IPS-NIHi7 (cell line): ENCODE data around the gene MYO15A.

Source experiments
- DNase-seq: peaks from one replicate; pipeline ENCODE4 v3.0.0; 2012; ENCODE audit warnings: mixed read lengths; ENCODE audit errors: extremely low spot score

Gene MYO15A

DNA sequence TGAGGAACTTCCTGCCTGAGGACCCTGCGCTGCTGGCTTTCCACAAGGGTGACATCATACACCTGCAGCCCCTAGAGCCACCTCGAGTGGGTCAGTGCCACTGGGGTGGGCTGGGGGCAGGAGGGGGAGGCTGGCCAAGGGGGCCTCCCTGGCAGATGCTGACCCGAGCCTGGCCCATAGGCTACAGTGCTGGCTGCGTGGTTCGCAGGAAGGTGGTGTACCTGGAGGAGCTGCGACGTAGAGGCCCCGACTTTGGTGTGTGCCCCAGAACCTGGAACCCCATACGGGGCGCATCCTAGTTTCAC, 48.4 kb downstream of the MYO15A start:
- DNase-seq, result no peak

DNA sequence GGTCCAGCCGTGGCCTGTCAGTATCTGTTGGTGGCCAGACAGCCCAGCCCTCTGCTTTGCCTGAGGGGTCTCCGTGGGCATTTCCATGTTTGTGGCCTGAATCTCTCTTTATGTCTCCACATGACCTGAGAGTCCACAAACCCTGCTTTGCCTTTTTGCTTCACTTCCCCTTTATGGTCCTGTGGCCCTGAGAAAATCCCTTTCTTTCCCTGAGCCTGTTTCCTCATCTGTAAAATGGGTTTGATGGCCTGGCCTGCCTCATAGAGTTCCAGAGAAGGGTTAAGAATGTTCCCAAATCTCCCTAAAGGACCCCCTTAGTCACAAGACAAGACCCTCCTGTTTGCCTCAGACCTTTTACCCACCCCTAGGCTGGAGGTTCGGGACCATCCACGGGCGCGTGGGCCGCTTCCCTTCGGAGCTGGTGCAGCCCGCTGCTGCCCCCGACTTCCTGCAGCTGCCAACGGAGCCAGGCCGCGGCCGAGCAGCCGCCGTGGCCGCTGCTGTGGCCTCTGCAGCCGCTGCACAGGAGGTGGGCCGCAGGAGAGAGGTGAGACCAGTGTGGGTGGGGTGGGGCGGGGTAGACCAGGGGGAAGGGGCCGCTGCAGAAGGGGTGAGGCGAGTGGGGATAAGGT, 48.9 kb downstream of the MYO15A start:
- no peak for DNase-seq

DNA sequence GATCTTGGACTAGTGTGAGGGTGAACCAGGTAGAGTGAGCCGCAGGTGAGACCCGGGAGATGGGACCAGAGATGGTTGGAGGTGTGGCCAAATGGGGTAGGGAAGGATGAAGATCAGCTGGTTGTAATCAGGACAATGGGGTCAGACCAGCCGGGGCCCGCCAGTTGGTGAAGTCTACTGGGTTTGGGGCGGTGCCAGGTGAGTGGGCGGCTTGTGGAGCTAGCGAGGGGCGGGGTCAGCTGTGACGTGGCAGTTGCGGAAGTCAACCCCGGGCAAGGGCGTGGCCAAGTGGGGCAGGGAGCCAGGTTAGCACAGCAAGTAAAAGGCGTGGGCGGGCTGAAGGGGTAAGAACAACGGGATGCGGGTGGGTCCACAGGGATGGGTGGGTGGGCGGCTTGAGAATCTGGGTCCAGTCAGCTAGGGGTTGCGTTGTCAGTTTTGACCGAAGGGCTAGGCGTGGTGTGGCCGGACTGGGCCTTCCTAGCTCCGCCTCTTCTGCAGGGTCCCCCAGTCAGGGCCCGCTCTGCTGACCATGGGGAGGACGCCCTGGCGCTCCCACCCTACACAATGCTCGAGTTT, 49.6 kb downstream of the MYO15A start:
- peak; percentile 94 for DNase-seq

DNA sequence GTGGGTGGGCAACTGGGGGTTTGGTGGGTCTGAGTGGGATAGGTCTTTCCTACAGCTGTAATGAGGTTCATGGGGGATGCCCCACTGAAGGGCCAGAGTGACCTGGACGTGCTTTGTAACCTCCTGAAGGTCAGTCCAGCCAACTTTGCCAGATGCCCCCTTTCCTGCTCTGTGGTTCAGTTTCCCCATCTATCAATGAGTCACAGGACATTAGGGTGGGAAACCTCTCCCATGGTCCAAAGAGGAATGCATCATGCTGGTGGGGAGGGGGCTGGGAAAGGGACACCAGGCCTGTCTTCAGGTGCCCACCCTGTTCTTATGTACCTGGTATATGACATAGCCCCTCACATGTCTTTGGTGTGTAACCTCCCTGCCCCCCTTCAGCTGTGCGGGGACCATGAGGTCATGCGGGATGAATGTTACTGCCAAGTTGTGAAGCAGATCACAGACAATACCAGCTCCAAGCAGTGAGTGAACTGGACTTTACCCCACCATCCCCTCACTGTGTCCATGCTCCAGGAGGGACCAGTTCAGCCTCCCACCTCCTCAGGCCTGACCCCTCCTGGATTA, 51.1 kb downstream of the MYO15A start:
- DNase-seq, result no peak

DNA sequence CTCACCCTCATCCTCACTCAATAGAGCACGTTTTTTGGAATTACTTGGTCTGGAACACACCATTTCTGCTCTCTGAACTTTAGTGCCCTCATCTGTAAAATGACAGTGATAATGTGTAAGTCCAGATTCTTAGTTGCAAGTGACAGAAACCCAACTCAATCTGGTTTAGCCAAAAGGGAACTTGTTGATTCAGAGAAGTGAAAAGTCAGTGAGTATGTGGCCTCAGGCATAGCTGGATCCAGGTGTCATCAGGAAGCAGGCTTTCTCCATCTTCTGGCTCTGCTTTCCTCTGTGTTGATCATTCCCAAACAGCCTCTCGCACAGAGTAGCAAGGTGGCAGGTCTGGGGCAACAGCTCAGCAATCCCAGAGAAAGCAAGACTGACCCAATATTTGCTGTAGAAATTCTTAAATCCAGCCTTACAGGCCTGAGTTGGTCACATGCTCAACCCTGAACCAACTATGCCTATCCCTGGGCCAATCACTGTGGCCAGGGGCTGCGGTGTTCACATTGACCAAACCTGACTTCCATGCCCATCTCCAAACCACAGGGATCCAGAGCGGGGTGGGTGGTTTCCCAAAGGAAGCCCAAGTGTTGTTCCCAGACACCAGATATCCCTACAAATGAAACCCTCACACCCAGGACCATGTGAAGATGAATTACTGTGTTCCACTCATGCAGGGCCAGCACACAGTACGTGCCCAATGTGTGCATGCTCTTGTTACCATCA, 51.7 kb downstream of the MYO15A start:
- no peak for DNase-seq

DNA sequence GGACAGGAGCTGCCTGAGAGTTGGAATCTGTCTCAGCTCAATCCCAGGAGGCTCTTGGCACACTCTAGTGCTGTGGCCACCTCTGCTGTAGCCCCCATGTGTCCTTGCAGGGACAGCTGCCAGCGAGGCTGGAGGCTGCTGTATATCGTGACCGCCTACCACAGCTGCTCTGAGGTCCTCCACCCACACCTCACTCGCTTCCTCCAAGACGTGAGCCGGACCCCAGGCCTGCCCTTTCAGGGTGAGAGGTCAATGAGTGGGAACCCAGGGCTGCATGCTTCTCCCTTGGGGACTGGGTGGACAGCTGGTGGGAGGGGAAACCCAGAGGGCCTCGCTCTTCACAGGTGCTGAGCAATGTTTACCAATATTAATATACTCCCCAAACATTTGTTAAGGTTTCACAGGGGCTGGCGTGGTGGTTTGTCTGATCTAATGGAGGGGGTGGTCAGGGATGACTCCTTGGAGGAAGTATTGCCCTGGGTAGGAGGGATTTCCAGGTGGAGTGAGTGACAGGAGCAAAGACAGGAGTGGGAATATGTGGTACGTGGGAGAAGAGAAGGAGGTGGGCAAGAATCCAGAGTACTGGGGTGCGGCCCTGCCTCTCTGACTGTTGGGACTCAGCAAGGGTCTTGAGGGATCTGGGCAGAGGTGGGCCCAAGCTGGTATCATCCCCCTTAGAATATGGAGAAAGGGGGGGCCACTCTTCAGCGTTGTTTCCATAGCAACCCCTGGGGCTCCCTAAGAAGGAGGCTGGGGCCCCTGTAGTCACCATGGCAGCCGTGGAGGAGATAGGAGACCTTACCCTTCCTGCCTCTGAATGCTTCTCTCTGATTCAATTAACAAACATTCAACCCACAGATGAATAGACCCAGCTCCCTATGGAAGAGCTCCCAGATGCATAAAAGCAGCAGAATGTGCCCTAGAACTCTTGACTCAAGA, 52.9 kb downstream of the MYO15A start:
- no peak for DNase-seq

DNA sequence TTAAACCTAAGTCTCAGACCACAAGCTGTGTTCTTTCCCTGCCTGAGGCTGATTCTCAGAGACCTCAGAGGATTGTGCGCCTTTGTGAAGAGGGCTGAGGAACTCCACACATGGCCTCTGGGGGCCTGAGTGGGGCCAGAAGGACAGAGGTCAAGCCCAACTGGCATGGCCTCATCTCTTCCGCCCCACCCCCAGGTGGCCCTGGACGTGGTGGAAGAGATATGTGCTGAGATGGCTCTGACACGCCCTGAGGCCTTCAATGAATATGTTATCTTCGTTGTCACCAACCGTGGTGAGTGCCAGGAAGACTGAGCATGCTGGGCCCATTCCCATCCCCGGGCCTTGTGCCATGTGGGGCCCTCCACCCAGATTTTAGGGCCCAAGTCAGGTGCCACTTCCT, 55.0 kb downstream of the MYO15A start:
- DNase-seq, result no peak

DNA sequence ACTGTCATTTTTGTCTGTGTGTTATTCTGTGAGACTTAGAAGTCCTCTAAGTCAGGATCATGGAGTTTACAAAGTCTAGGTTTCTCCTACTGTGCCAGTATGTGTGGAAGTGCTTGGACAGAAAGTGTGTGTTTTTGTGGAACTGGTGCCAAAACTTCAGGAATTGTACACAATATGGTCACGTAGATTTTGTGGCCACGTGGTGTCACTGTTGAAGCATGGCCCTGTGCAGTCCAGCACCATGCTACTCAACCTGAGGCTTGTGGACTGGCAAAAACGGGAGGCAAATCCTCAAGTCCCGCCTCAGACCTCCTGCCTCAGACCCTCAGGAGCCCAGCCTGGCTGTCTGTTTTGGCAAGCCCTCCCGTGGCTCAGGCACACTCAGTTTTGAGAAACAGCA, 58.3 kb downstream of the MYO15A start:
- DNase-seq, result no peak

DNA sequence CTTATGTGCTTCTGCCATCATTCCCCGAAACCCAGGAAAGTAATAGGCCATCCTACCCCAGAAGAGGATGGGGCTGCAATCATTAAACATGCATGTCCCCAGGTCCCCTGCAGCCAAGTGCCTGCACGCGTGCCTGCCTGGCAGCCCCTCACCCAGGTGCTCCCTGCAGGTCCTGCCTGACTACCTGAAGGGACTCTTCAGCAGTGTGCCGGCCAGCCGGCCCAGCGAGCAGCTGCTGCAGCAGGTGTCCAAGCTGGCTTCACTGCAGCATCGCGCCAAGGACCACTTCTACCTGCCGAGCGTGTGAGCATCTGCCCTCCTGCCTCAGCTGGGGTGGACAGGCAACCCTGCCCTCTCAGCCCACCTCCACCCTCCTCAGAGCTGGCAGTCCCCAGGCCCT, 58.9 kb downstream of the MYO15A start:
- DNase-seq, result no peak

DNA sequence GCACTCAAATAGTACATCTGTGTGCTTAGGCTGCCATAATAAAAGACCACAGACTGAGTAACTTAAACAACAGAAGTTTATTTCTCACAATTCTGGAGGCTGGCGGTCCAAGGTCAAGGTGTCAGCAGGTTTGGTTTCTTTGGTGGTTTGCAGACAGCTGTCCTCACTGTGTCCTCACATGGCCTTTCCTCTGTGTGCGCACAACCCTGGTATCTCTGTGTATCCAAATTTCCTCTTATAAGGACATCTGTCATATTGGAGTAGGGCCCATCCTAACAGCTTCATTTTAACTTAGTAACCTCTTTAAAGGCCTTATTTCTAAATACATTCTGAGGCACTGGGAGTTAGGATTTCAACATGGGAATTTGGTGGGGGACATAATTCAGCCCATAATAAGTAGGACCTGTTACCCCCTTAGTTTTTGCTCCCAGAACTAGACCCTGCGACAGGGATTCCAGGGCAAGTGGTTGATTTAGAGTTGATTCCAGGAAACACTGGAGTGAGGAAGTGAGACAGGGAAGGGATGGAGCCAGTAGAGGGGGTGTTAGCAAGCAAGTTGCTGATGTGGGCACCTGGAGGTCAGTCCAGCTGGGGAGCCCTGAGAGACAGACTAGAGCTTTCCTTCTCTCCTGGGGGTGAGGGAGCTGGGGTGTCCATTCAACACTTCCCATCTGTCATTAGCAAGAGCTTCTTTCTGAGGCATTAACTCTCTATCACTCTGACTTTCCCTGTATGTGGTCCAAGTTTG, 64.1 kb downstream of the MYO15A start:
- no peak for DNase-seq

DNA sequence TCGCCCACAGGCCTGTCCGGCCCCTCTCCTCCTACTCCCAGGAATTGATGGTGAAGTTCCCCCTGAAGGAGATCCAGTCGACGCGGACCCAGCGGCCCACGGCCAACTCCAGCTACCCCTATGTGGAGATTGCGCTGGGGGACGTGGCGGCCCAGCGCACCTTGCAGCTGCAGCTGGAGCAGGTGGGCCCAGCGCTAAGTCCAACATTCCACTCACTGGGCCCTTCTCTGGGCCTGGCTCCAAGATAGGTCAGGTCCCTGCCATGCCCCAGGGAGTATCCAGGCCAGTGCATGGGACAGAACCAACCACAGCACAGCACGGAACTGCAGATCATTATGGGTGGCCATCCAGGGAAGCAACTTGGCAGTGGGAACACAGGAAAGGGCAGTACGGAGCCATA, 65.2 kb downstream of the MYO15A start:
- DNase-seq, result no peak

DNA sequence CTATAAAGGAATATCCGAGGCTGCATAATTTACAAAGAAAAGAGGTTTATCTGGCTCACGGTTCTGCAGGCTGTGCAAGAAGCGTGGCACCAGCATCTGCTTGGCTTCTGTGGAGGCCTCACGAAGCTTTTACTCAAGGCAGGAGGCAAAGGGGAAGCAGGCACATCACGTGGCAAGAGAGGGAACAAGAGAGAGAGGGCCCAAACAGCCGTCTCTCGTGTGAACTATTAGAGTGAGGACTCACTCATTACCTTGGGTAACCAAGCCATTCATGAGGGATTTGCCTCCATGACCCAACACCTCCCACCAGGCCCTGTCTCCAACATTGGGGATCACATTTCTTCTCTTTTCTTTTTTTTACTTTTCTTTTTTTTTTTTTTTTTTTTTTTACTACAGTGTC, 67.6 kb downstream of the MYO15A start:
- no peak for DNase-seq

DNA sequence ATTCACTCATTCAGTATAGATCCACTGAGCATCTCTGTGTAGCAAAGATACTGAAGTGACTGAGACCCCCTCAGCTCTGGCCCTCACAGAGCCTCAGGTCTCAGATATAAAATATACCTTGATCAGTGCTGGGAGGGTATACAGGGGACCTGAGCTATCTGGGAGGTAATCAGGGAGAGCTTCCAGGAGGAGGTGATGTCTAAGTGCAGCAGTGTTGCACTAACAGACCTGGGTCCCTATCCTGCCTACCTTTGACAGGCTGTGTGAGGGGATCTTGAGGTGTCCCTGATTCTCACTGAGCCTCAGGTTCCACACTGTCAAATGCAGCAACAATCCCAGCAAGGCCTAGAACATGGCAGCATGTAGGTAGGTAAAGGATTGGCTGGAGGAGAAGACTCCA, 68.6 kb downstream of the MYO15A start:
- no peak for DNase-seq

DNA sequence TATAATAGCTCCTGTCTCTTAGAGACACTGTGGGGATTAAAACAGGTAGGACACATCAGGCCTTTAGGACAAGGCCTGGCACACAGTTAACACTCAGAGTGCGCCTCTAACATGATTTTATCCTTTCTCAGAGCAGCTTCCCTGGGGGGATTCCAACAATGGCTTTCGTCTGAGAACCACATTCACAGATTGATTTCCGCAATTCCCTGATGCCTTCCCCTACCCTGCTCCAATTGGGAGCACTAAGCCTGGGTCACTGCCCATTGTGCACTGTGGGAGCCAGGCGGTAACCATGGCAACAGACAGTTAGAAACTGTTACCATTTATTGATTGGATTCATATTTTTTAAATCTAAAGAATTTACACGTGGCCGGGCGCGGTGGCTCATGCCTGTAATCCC, 69.2 kb downstream of the MYO15A start:
- no peak for DNase-seq

DNA sequence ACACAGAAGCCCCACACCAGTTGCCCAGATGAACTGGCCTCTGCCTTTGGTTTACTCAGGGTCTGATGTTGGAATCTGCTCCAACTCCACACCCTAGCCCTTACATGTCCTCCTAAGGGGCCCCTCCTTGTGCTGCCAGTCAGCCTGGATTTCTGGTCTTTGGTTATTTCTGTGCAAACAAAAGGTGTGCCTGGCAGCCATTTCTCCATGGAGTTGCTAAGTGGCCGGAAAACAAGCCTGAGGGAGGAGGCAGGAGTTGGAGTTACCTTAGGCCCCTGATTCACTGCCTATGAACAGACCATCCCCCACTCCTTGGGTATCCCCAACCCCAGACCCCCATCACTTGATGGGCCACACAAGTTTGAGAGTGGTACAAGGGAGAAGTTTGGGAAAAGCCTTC, 70.6 kb downstream of the MYO15A start:
- DNase-seq, result no peak

DNA sequence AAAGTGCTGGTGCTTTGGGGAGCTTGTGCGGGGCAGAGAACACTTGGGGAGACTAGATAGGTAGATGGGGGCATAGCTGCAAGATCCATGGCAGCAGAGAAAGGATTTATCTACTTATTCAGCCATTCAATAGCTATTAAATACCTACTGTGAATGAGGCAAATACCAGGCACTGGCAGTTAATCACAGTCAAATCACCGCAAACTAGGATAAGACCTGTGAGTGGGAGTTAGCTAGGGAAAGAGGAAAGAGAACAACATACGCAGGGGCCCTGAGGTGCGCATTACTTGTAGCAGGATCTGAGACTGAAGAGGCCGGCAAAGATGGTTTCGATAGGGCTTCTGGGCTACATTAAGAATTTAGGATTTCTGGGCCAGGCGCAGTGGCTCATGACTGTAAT, 71.2 kb downstream of the MYO15A start:
- DNase-seq, result no peak

DNA sequence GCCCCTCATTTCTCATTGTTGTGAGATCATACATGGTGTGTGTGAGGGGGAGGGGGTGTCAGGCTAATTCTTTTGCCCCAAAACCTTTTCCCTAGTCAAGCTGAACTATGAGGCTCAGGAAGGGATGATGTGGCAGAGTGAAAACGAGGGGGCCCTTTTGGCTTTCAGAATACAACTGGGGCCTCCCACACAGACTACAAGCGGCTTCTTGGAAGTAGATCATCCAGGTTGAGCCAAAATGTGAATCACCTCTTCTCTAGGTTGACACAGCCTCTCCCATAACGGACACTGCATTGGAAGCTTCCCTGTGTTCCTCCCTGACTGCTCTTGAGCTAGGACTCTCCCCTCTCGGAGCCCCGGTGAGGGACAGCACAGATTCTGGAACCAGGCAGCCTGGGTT, 72.8 kb downstream of the MYO15A start:
- DNase-seq, result no peak

DNA sequence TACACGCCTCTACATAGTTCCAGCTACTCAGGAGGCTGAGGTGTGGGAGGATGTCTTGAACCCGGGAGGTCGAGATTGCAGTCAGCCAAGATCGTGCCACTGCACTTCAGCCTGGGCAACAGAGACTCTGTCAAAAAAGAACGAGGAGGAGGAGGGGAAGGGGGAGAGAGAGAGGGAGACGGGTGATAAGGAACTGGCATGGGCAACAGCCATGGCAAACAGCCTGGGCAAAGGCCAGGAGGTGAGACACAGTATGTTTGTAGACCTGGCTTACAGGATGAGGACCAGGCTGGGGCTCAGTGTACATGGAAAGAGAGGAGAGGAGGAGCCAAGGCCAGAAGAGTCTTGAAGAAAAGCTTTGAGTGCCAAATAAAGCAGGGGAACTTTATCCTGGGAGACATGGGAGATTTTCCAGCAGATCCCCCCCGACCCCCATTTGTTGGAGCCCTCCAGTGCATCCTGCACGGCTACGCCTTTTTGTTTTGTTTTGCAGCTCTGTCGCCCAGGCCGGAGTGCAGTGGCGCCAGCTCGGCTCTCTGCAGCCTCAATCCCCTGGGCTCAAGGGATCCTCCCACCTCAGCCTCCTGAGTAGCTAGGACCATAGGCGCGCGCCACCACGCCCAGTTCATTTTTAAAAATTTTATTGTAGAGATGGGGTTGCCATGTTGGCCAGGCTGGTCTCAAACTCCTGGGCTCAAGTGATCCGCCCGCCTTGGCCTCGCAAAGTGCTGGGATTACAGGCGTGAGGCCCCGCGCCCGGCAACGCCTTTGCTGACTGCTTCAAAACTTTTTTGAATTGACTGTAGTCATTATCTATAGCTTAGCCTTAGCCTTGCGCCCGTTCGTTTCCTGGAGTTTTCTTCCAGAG, 73.8 kb downstream of the MYO15A start:
- no peak for DNase-seq

DNA sequence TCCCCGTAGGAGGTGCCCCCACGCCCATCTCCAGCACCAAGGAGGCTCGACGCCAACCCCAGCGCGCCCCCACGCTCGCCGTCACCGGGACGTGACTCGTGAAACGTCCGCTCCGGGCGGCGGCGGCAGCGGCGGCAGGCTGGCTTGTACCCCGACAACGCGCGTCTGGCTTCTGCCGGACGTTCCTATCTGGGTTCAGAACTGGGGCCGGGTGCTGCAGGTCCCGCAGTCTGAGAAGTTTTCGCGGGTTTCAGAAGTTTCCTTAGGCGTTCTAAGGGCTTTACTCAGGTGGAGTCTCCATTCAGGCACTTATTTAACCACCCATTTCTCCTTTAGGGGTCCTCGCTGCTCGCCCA, 74.4 kb downstream of the MYO15A start:
- peak; percentile 57 for DNase-seq

DNA sequence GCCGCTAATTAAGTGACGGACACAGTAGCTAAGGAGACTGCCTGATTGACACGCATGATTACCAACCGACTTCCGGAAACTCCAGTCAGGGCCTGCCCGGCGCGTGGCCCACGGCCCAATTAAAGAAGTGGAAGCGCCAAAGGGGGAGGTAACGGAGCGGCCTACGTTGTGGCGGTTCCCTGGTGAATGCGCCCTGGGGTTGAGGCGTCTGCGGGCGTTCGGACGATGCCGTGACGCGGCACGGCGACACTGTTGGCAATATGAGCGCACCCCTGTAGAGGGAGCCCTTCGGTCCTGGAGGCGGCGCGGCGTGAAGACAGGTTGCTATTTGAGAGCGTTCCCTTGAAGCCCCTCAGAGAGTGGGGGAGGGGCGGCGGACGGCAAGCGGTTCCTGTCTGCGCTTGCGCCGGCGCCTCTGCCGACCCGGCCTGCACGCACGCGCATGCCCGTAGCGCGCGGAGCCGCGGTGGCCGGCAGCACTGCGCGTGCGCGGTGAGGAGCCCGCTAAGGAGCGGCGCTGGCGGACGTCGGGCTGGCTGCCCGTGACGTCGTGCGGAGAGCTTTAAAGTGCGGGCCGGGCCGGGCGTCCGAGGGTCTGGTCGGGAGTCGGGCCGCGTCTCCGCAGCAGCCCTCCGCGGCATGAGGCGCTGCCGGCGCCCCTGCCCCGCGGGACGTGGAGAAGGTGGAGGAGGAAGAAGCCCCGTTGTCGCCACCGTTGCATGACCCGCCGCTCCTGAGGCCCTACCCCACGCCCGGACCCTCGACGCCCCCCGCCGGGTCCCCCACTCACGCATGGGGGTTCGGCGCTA, 75.0 kb downstream of the MYO15A start, which contains the start of gene ALKBH5:
TSS of gene ALKBH5 (plus strand) at position 495 of the 809 bp plus-strand sequence. CDS start 416 bp downstream, outside the sequence.
- DNase-seq, result peak; percentile 99
